ENCODE results near the gene PRDM10. TPM values are rescaled to one million over a fixed set of nuclear protein-coding genes. Genes with fewer than 3 reads are reported as not detected.

The PRDM10 gene
- total RNA-seq, 4 donors from 2014 or later = 5.1 to 8.6 (median 7.6) TPM

DNA sequence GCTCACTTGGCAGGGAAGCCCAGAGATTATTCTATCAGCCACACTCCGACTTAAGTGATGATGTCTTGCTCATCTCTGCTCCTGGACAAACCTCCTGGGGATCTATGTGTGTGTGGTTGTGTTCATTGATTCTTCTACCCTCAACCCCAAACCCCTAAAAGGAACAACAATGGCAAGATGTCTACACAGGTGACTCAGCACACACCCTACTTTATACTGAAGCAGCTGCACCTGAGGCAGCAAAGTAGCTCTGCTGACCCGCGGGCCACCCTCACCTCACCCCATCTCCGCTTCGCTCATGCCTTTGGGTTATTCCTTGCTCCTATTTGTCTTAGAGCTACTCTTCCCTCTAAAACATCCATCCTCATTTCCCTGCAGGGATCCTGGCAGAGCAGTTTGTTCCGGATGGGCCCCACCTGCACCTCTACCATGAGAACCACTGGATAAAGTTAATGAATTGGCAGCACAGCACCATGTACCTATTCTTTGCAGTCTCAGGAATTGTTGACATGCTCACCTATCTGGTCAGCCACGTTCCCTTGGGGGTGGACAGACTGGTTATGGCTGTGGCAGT is 148.3 kb downstream of the PRDM10 start:
- peaks cover 0 to 6% (median 0%) of the 10 kb centered on the region in 4 donors for H3K36me3 ChIP-seq
- H3K9me3 ChIP-seq = no peaks in the 10 kb centered on the region
- H3K4me3 ChIP-seq = no peak overlapping the region
- no peak overlapping the region for H3K27ac ChIP-seq (replicated peaks in 1 of 4)
- DNase-seq (ENCODE audit: extremely low spot score) = no peak
- H3K27me3 ChIP-seq = peaks cover 0 to 3% (median 0%) of the 10 kb centered on the region in 4 donors
- intact Hi-C loops (cut with DNase I) = no loop called here
- TF ChIP-seq EP300 (IDR thresholded peaks at IDR 0.05) (no peak), POLR2A (IDR thresholded peaks at IDR 0.05; ENCODE audit: low read depth) (no peak)
- WGBS = 83% methylated on average over 7 of the region's 7 CpGs
- peaks cover 6 to 9% (median 8%) of the 10 kb centered on the region in 4 donors for H3K4me1 ChIP-seq

GRCh38 chr11:129853518-129854231 is 149.0 kb downstream of the PRDM10 start:
- peaks cover 6 to 9% (median 8%) of the 10 kb centered on the region in 4 donors for H3K4me1 ChIP-seq
- H3K27me3 ChIP-seq = peaks cover 0 to 3% (median 0%) of the 10 kb centered on the region in 4 donors
- H3K27ac ChIP-seq (replicated peaks in 1 of 4) = no peak overlapping the region
- intact Hi-C loops (cut with DNase I) = no loop called here
- WGBS = 25% methylated on average over 10 of the region's 10 CpGs
- DNase-seq (ENCODE audit: extremely low spot score) = no peak
- H3K36me3 ChIP-seq = peaks cover 0 to 2% (median 0%) of the 10 kb centered on the region in 4 donors
- no peak overlapping the region for H3K4me3 ChIP-seq
- H3K9me3 ChIP-seq = no peaks in the 10 kb centered on the region
- no peak for TF ChIP-seq EP300 (IDR thresholded peaks at IDR 0.05)
- TF ChIP-seq POLR2AphosphoS5 (IDR thresholded peaks at IDR 0.05) = no peak
- TF ChIP-seq, protein P1, sequence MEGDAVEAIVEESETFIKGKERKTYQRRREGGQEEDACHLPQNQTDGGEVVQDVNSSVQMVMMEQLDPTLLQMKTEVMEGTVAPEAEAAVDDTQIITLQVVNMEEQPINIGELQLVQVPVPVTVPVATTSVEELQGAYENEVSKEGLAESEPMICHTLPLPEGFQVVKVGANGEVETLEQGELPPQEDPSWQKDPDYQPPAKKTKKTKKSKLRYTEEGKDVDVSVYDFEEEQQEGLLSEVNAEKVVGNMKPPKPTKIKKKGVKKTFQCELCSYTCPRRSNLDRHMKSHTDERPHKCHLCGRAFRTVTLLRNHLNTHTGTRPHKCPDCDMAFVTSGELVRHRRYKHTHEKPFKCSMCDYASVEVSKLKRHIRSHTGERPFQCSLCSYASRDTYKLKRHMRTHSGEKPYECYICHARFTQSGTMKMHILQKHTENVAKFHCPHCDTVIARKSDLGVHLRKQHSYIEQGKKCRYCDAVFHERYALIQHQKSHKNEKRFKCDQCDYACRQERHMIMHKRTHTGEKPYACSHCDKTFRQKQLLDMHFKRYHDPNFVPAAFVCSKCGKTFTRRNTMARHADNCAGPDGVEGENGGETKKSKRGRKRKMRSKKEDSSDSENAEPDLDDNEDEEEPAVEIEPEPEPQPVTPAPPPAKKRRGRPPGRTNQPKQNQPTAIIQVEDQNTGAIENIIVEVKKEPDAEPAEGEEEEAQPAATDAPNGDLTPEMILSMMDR (IDR thresholded peaks at IDR 0.05) = no peak
- TF ChIP-seq POLR2A (IDR thresholded peaks at IDR 0.05; ENCODE audit: low read depth) = no peak

DNA sequence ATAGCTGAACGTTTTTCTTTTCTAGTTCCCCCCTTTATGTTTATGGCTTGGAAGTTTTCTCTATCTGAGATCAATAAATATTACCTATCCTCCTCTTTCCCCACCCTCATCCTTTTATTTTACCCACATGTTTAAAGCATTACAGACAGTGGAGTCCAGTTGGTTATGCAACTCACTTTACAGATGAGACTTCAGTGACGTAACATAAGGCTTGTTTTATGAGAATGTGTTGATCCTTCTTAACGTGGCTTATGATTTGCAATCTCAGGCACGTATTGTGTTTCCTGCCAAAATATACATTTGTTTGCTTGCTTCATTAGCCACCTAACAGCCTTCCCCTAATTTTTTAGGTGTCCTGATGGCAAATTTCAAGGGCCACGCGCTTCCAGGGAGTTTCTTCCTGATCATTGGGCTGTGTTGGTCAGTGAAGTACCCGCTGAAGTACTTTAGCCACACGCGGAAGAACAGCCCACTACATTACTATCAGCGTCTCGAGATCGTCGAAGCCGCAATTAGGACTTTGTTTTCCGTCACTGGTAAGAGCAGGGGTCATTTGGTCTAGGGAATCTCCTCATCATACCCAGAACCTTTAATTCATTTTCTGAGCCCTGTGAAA is 150.4 kb downstream of the PRDM10 start:
- WGBS = 89% methylated on average over 15 of the region's 15 CpGs
- TF ChIP-seq EP300 (IDR thresholded peaks at IDR 0.05) (no peak), POLR2A (IDR thresholded peaks at IDR 0.05; ENCODE audit: low read depth) (no peak), POLR2AphosphoS5 (IDR thresholded peaks at IDR 0.05) (no peak)
- TF ChIP-seq, protein P1 (IDR thresholded peaks at IDR 0.05) = no peak
- Histone ChIP-seq H3K4me1 (peaks cover 6 to 9% (median 8%) of the 10 kb centered on the region in 4 donors), H3K9me3 (no peaks in the 10 kb centered on the region), H3K27me3 (peaks cover 0 to 3% (median 0%) of the 10 kb centered on the region in 4 donors), H3K27ac (replicated peaks in 1 of 4) (no peak overlapping the region), H3K4me3 (no peak overlapping the region), H3K36me3 (no peaks in the 10 kb centered on the region)
- intact Hi-C loops (cut with DNase I) = no loop called here
- no peak for DNase-seq (ENCODE audit: extremely low spot score)

Other genes starting within 250 kb of the PRDM10 start
- under 1 TPM in 2 of 4 donors, not detected in 2; 0.11 to 0.66 TPM for gene TMEM45B, start 187.0 kb downstream of the PRDM10 start, total RNA-seq
- gene NFRKB, start 107.3 kb downstream of the PRDM10 start, total RNA-seq = 10 to 100 TPM; 15.0 to 33.5 (median 27.5) TPM
- 100 to 1,000 TPM; 311 to 479 (median 410) TPM for gene APLP2, start 67.1 kb upstream of the PRDM10 start, total RNA-seq
- 1 to 10 TPM; 1.2 to 3.4 (median 2.6) TPM for gene ST14, start 156.9 kb upstream of the PRDM10 start, total RNA-seq